ENCODE measurements around the gene TMEM170B. TPM values are rescaled to one million over a fixed set of nuclear protein-coding genes. Genes with fewer than 3 reads are reported as not detected.

Gene TMEM170B
- total RNA-seq, 1 experiment from 2014 or later = 1.0 TPM

DNA sequence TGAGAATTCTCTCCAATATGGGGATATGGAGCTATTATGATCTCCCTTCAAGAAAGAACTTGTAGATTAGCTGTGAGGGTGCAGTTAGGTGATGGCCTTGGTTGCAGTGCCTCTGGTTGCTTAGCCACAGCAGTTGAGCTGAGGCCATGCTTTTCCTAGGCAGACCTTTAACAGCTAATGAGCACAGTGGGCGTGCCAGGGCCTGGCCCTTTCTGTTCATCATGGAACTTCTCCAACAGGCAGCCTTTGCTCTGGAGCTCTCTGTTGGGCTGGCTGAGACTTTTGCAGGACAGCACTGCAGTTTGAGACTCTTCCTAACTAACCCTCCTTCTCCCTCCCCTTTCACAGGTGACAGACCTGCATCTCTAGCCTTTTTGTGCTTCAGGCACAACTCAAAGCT is 39.7 kb upstream of the TMEM170B start (continued):
- TF ChIP-seq, protein P1, sequence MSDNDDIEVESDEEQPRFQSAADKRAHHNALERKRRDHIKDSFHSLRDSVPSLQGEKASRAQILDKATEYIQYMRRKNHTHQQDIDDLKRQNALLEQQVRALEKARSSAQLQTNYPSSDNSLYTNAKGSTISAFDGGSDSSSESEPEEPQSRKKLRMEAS (IDR thresholded peaks at IDR 0.05) = no peak
- TF ChIP-seq EZH2 (IDR thresholded peaks at IDR 0.05) = no peak
- TF ChIP-seq CEBPB (IDR thresholded peaks at IDR 0.05; ENCODE audit: low read depth) = no peak
- TF ChIP-seq, protein P2, sequence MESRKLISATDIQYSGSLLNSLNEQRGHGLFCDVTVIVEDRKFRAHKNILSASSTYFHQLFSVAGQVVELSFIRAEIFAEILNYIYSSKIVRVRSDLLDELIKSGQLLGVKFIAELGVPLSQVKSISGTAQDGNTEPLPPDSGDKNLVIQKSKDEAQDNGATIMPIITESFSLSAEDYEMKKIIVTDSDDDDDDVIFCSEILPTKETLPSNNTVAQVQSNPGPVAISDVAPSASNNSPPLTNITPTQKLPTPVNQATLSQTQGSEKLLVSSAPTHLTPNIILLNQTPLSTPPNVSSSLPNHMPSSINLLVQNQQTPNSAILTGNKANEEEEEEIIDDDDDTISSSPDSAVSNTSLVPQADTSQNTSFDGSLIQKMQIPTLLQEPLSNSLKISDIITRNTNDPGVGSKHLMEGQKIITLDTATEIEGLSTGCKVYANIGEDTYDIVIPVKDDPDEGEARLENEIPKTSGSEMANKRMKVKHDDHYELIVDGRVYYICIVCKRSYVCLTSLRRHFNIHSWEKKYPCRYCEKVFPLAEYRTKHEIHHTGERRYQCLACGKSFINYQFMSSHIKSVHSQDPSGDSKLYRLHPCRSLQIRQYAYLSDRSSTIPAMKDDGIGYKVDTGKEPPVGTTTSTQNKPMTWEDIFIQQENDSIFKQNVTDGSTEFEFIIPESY (IDR thresholded peaks at IDR 0.05; ENCODE audit: extremely low read depth, insufficient replicate concordance, low read length) = no peak
- no peak for TF ChIP-seq POLR2A (IDR thresholded peaks at IDR 0.05; ENCODE audit: borderline replicate concordance, extremely low read depth, insufficient read depth, insufficient read length)
- TF ChIP-seq ZNF274 (IDR thresholded peaks at IDR 0.05; ENCODE audit: low read depth, low read length) = no peak
- TF ChIP-seq SP1 (IDR thresholded peaks at IDR 0.05; ENCODE audit: low read depth) = no peak
- TF ChIP-seq, protein P3, sequence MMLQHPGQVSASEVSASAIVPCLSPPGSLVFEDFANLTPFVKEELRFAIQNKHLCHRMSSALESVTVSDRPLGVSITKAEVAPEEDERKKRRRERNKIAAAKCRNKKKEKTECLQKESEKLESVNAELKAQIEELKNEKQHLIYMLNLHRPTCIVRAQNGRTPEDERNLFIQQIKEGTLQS (IDR thresholded peaks at IDR 0.05) = no peak
- TF ChIP-seq RAD21 (IDR thresholded peaks at IDR 0.05; ENCODE audit: low read depth) = no peak

DNA sequence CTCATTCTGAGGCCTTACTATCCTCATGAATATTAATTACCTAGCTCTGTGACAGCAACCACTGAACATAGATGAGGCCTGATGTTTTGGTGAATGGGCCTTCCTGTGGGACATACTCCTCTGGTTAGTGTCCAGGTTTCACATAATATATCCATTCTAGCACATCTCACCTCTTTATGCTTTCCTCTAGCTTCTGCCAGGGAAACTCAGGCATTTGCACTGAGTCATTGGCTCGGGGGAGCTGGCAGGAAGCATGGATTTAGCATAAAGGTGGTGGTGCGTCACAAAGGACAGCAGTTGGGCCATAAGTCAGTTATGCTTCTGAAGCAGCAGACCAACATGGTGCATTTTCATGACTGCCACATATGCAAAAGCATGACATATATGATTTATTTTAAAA is 37.5 kb upstream of the TMEM170B start:
- no peak for DNase-seq (ENCODE audit: low read depth, low spot score)
- POLR2A ChIA-PET = no interaction called here
- no TSS peak for BruUV-seq (replicated peaks)
- H3K27me3 ChIP-seq (ENCODE audit: insufficient read depth, low read length) = no peaks in the 10 kb centered on the region
- H4K20me1 ChIP-seq (ENCODE audit: insufficient read depth) = no peaks in the 10 kb centered on the region
- H3K9me2 ChIP-seq (ENCODE audit: insufficient read depth) = no peaks in the 10 kb centered on the region
- intact Hi-C loops (cut with micrococcal nuclease) = no loop called here
- H3K27ac ChIP-seq (ENCODE audit: low read depth, low read length) = no peak overlapping the region
- H3K4me3 ChIP-seq (replicated peaks in 1 of 2; ENCODE audit: low read depth in 1 of 2, low read length in 2 of 2) = no peak overlapping the region
- CTCF ChIA-PET = no interaction called here
- RAD21 ChIA-PET (ENCODE audit: low non-redundant PET in 1 of 2, low total read pairs in 2 of 2, uncharacterized antibody in 2 of 2, unreplicated experiment in 2 of 2) = no interaction called here
- no peak overlapping the region for H3K4me2 ChIP-seq (ENCODE audit: low read length)
- H3K4me1 ChIP-seq (ENCODE audit: control insufficient read depth in 1 of 2, insufficient read depth in 2 of 2, low read length in 2 of 2) = no peaks in the 10 kb centered on the region
- H3K36me3 ChIP-seq (ENCODE audit: control insufficient read depth in 1 of 2, insufficient read depth in 2 of 2, low read length in 2 of 2) = no peaks in the 10 kb centered on the region
- no peaks in the 10 kb centered on the region for H3K79me2 ChIP-seq (ENCODE audit: insufficient read depth, low read length)
- H2AFZ ChIP-seq (ENCODE audit: low read depth, low read length, poor library complexity, severe bottlenecking) = no peak overlapping the region
- no peak overlapping the region for H3K9ac ChIP-seq (ENCODE audit: low read length)
- H3K9me3 ChIP-seq (ENCODE audit: control insufficient read depth in 1 of 2, insufficient read depth in 1 of 2, low read depth in 1 of 2, low read length in 2 of 2) = no peaks in the 10 kb centered on the region
- ATAC-seq = no peak
- TF ChIP-seq CBX3 (IDR thresholded peaks at IDR 0.05; ENCODE audit: low read depth) (no peak), YY1 (IDR thresholded peaks at IDR 0.05; ENCODE audit: extremely low read depth, insufficient replicate concordance, low read depth, low read length) (no peak), ZFX (IDR thresholded peaks at IDR 0.05) (no peak), FOSL1 (IDR thresholded peaks at IDR 0.05; ENCODE audit: low read depth) (no peak), SRF (IDR thresholded peaks at IDR 0.05; ENCODE audit: low read depth) (no peak)
- TF ChIP-seq, protein P4, sequence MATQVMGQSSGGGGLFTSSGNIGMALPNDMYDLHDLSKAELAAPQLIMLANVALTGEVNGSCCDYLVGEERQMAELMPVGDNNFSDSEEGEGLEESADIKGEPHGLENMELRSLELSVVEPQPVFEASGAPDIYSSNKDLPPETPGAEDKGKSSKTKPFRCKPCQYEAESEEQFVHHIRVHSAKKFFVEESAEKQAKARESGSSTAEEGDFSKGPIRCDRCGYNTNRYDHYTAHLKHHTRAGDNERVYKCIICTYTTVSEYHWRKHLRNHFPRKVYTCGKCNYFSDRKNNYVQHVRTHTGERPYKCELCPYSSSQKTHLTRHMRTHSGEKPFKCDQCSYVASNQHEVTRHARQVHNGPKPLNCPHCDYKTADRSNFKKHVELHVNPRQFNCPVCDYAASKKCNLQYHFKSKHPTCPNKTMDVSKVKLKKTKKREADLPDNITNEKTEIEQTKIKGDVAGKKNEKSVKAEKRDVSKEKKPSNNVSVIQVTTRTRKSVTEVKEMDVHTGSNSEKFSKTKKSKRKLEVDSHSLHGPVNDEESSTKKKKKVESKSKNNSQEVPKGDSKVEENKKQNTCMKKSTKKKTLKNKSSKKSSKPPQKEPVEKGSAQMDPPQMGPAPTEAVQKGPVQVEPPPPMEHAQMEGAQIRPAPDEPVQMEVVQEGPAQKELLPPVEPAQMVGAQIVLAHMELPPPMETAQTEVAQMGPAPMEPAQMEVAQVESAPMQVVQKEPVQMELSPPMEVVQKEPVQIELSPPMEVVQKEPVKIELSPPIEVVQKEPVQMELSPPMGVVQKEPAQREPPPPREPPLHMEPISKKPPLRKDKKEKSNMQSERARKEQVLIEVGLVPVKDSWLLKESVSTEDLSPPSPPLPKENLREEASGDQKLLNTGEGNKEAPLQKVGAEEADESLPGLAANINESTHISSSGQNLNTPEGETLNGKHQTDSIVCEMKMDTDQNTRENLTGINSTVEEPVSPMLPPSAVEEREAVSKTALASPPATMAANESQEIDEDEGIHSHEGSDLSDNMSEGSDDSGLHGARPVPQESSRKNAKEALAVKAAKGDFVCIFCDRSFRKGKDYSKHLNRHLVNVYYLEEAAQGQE (IDR thresholded peaks at IDR 0.05; ENCODE audit: low read depth) = no peak
- TF ChIP-seq, protein P5, sequence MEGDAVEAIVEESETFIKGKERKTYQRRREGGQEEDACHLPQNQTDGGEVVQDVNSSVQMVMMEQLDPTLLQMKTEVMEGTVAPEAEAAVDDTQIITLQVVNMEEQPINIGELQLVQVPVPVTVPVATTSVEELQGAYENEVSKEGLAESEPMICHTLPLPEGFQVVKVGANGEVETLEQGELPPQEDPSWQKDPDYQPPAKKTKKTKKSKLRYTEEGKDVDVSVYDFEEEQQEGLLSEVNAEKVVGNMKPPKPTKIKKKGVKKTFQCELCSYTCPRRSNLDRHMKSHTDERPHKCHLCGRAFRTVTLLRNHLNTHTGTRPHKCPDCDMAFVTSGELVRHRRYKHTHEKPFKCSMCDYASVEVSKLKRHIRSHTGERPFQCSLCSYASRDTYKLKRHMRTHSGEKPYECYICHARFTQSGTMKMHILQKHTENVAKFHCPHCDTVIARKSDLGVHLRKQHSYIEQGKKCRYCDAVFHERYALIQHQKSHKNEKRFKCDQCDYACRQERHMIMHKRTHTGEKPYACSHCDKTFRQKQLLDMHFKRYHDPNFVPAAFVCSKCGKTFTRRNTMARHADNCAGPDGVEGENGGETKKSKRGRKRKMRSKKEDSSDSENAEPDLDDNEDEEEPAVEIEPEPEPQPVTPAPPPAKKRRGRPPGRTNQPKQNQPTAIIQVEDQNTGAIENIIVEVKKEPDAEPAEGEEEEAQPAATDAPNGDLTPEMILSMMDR (IDR thresholded peaks at IDR 0.05 in 2 of 3, conservative IDR thresholded peaks at IDR 0.05 in 1 of 3; ENCODE audit: borderline replicate concordance in 1 of 3, insufficient read depth in 1 of 3, low read depth in 2 of 3, low read length in 2 of 3) = no peak
- TF ChIP-seq, protein P2 (IDR thresholded peaks at IDR 0.05; ENCODE audit: extremely low read depth, insufficient replicate concordance, low read length) = no peak

Measured in HCT116 (cell line).